ENCODE data around the gene OSBPL10. TPM values are rescaled to one million over a fixed set of nuclear protein-coding genes. Genes with fewer than 3 reads are reported as not detected.

The OSBPL10 gene
- total and polyA plus RNA-seq, 2 of the 4 experiments (the other 2 are of a cell fraction), result 9.5 to 10.1 TPM

DNA sequence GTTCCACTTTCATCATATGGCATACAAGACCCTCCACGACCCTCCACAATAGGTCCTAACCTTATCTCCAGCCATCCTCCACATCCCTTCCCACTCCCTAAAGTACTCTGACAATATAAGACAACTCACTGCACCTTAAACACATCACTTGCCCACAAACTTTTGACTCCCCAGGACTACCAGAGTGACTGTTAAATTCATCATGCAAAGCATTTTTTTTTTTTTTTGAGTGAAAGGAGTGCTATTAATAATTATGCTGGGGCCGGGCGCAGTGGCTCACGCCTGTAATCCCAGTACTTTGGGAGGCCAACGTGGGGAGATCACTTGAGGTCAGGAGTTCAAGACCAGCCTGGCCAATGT lies 55.8 kb downstream of the OSBPL10 start:
- H3K4me1 ChIP-seq (ENCODE audit: control insufficient read depth, insufficient read depth, low read length), result no peaks in the 10 kb centered on the region
- H2BK120ac ChIP-seq (ENCODE audit: low read depth, low read length), result no peak overlapping the region
- H2BK15ac ChIP-seq (ENCODE audit: low read depth, low read length), result no peak overlapping the region
- no peak for ATAC-seq (ENCODE audit: low read depth)
- no peaks in the 10 kb centered on the region; a peak in 1 of 4 replicates for H3K79me1 ChIP-seq (ENCODE audit: low read depth in 1 of 2, low read length in 2 of 2)
- no peaks in the 10 kb centered on the region for H3K27me3 ChIP-seq (ENCODE audit: control insufficient read depth, insufficient read depth, low read length)
- no peak overlapping the region for H4K5ac ChIP-seq (ENCODE audit: low read depth, low read length)
- no peak overlapping the region for H2BK20ac ChIP-seq (ENCODE audit: low read depth, low read length)
- no peak overlapping the region for H2AFZ ChIP-seq (replicated peaks; ENCODE audit: low read length, poor library complexity)
- H3K4me3 ChIP-seq (ENCODE audit: insufficient read depth, low read depth, low read length), result no peak overlapping the region
- H3K36me3 ChIP-seq (ENCODE audit: control insufficient read depth, insufficient read depth, low read length), result no peaks in the 10 kb centered on the region
- H4K20me1 ChIP-seq (ENCODE audit: insufficient read depth, low read length), result no peaks in the 10 kb centered on the region; the same call in 1 of the 2 replicates
- ChIA-PET CTCF (no interaction called here), POLR2A (ENCODE audit: unreplicated experiment) (no interaction called here)
- in situ Hi-C loops (cut with MboI; ENCODE audit: low sequenced_read_pairs) (no loop called here), dilution Hi-C loops (cut with HindIII; ENCODE audit: low sequenced_read_pairs, unreplicated experiment) (no loop called here), intact Hi-C loops (cut with micrococcal nuclease) (loop anchor here (5.0 kb wide), 1 partner anchor 37 kb away; no protein-coding TSS in a partner anchor)
- no peak overlapping the region for H3K14ac ChIP-seq (replicated peaks; ENCODE audit: low read depth, low read length)
- H3K18ac ChIP-seq (ENCODE audit: low read depth, low read length), result no peak overlapping the region
- H3K23ac ChIP-seq (ENCODE audit: low read depth, low read length), result no peak overlapping the region
- no peak overlapping the region for H3K9ac ChIP-seq (ENCODE audit: low read depth, low read length)
- no peaks in the 10 kb centered on the region for H3K9me1 ChIP-seq (ENCODE audit: insufficient read depth, low read length)
- H2AK9ac ChIP-seq (replicated peaks; ENCODE audit: low read depth, low read length, poor library complexity), result no peak overlapping the region
- no peak overlapping the region for H3K27ac ChIP-seq (ENCODE audit: insufficient read depth, low read length)
- H2BK5ac ChIP-seq (ENCODE audit: low read depth, low read length, poor library complexity, severe bottlenecking), result no peak overlapping the region
- no peaks in the 10 kb centered on the region; the same call in 1 of the 2 replicates for H3K9me3 ChIP-seq (ENCODE audit: control insufficient read depth, insufficient read depth, low read length)
- H2AK5ac ChIP-seq (ENCODE audit: low read depth, low read length), result no peak overlapping the region
- H3K56ac ChIP-seq (ENCODE audit: extremely low read depth, insufficient read depth, low read length), result no peak overlapping the region
- no peak overlapping the region for H3K4me2 ChIP-seq (ENCODE audit: low read depth, low read length)
- 86% methylated on average over 3 of the region's 5 CpGs; no CpG with 5 or more reads in 1 of the 2 experiments for WGBS, 2 experiments (ENCODE audit: extremely low coverage in 2 of 2, insufficient read length in 1 of 2)
- TF ChIP-seq RCOR1 (IDR thresholded peaks at IDR 0.05; ENCODE audit: insufficient replicate concordance, low read length) (no peak), BHLHE40 (IDR thresholded peaks at IDR 0.05; ENCODE audit: low read depth, low read length) (no peak), CEBPB (IDR thresholded peaks at IDR 0.05; ENCODE audit: low read depth, low read length) (no peak), RFX5 (IDR thresholded peaks at IDR 0.05; ENCODE audit: low read depth, low read length) (no peak), RAD21 (IDR thresholded peaks at IDR 0.05; ENCODE audit: low read length) (no peak), SMC3 (IDR thresholded peaks at IDR 0.05; ENCODE audit: low read depth, low read length) (no peak), CHD1 (IDR thresholded peaks at IDR 0.05; ENCODE audit: low read depth, low read length) (no peak), NFE2L2 (IDR thresholded peaks at IDR 0.05; ENCODE audit: low read depth, low read length) (no peak), MXI1 (IDR thresholded peaks at IDR 0.05; ENCODE audit: borderline replicate concordance, low read depth, low read length) (no peak), POLR2A (IDR thresholded peaks at IDR 0.05; ENCODE audit: low read depth, low read length) (no peak), MAZ (IDR thresholded peaks at IDR 0.05; ENCODE audit: borderline replicate concordance, low read depth, low read length) (no peak), FOS (IDR thresholded peaks at IDR 0.05; ENCODE audit: low read depth, low read length) (no peak), MAFK (IDR thresholded peaks at IDR 0.05; ENCODE audit: low read depth, low read length) (no peak)
- TF ChIP-seq, protein P1, sequence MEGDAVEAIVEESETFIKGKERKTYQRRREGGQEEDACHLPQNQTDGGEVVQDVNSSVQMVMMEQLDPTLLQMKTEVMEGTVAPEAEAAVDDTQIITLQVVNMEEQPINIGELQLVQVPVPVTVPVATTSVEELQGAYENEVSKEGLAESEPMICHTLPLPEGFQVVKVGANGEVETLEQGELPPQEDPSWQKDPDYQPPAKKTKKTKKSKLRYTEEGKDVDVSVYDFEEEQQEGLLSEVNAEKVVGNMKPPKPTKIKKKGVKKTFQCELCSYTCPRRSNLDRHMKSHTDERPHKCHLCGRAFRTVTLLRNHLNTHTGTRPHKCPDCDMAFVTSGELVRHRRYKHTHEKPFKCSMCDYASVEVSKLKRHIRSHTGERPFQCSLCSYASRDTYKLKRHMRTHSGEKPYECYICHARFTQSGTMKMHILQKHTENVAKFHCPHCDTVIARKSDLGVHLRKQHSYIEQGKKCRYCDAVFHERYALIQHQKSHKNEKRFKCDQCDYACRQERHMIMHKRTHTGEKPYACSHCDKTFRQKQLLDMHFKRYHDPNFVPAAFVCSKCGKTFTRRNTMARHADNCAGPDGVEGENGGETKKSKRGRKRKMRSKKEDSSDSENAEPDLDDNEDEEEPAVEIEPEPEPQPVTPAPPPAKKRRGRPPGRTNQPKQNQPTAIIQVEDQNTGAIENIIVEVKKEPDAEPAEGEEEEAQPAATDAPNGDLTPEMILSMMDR (conservative IDR thresholded peaks at IDR 0.05; ENCODE audit: low read depth, low read length), result no peak
- TF ChIP-seq, protein P2, sequence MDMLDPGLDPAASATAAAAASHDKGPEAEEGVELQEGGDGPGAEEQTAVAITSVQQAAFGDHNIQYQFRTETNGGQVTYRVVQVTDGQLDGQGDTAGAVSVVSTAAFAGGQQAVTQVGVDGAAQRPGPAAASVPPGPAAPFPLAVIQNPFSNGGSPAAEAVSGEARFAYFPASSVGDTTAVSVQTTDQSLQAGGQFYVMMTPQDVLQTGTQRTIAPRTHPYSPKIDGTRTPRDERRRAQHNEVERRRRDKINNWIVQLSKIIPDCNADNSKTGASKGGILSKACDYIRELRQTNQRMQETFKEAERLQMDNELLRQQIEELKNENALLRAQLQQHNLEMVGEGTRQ (IDR thresholded peaks at IDR 0.05; ENCODE audit: low read depth, low read length), result no peak
- TF ChIP-seq, protein P3, sequence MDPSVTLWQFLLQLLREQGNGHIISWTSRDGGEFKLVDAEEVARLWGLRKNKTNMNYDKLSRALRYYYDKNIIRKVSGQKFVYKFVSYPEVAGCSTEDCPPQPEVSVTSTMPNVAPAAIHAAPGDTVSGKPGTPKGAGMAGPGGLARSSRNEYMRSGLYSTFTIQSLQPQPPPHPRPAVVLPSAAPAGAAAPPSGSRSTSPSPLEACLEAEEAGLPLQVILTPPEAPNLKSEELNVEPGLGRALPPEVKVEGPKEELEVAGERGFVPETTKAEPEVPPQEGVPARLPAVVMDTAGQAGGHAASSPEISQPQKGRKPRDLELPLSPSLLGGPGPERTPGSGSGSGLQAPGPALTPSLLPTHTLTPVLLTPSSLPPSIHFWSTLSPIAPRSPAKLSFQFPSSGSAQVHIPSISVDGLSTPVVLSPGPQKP (IDR thresholded peaks at IDR 0.05; ENCODE audit: borderline replicate concordance, low read depth, low read length), result no peak
- H3K4ac ChIP-seq (ENCODE audit: low read depth, low read length), result no peak overlapping the region
- no peak overlapping the region for H4K8ac ChIP-seq (ENCODE audit: low read depth in 2 of 2, low read length in 2 of 2)
- no peak overlapping the region for H4K91ac ChIP-seq (ENCODE audit: insufficient read depth, low read depth, low read length)
- DNase-seq, result no peak
- no TSS peak for BruUV-seq (replicated peaks)
